ENCODE measurements around the gene LRBA.
"Not testable (repeated sequence)": the region's sequence is repeated elsewhere in the genome, so short reads cannot be mapped to it uniquely, and the experiment has no call there.

LRBA gene

GRCh38 chr4:151015459-151016347, 619 bp upstream of the LRBA start:
- peak; percentile 78 for DNase-seq (ENCODE audit: low spot score)

- DNase-seq (ENCODE audit: low spot score), result no peak
Observed at GRCh38 chr4:151013944-151014343, 1.1 kb downstream of the LRBA start.

GRCh38 chr4:151013491-151013890, 1.6 kb downstream of the LRBA start:
- DNase-seq (ENCODE audit: low spot score), result no peak

GRCh38 chr4:151012820-151013219, 2.3 kb downstream of the LRBA start:
- no peak for DNase-seq (ENCODE audit: low spot score)

- no peak for DNase-seq (ENCODE audit: low spot score)
Observed at GRCh38 chr4:151012376-151012775, 2.7 kb downstream of the LRBA start.

- no peak for DNase-seq (ENCODE audit: low spot score)
Observed at GRCh38 chr4:151004222-151004621, 10.9 kb downstream of the LRBA start.

- DNase-seq (ENCODE audit: low spot score), result no peak
Observed at GRCh38 chr4:151000747-151001429, 14.2 kb downstream of the LRBA start.

GRCh38 chr4:150999086-150999485, 16.0 kb downstream of the LRBA start:
- no peak for DNase-seq (ENCODE audit: low spot score)

- no peak for DNase-seq (ENCODE audit: low spot score)
Observed at GRCh38 chr4:150997141-150997540, 17.9 kb downstream of the LRBA start.

GRCh38 chr4:150994721-150995120, 20.4 kb downstream of the LRBA start:
- no peak for DNase-seq (ENCODE audit: low spot score)

- not testable (repeated sequence) for DNase-seq (ENCODE audit: low spot score)
Observed at GRCh38 chr4:150993577-150993976, 21.5 kb downstream of the LRBA start.

- no peak for DNase-seq (ENCODE audit: low spot score)
Observed at GRCh38 chr4:150990993-150991392, 24.1 kb downstream of the LRBA start.

GRCh38 chr4:150990250-150990649, 24.8 kb downstream of the LRBA start:
- no peak for DNase-seq (ENCODE audit: low spot score)

- no peak for DNase-seq (ENCODE audit: low spot score)
Observed at GRCh38 chr4:150988238-150988637, 26.8 kb downstream of the LRBA start.

GRCh38 chr4:150987204-150987603, 27.9 kb downstream of the LRBA start:
- no peak for DNase-seq (ENCODE audit: low spot score)

GRCh38 chr4:150986085-150986484, 29.0 kb downstream of the LRBA start:
- DNase-seq (ENCODE audit: low spot score), result peak; percentile 27

GRCh38 chr4:150983851-150984250, 31.2 kb downstream of the LRBA start:
- no peak for DNase-seq (ENCODE audit: low spot score)

- no peak for DNase-seq (ENCODE audit: low spot score)
Observed at GRCh38 chr4:150982557-150983233, 32.4 kb downstream of the LRBA start.

GRCh38 chr4:150978738-150979575, 36.1 kb downstream of the LRBA start:
- DNase-seq (ENCODE audit: low spot score), result no peak

- DNase-seq (ENCODE audit: low spot score), result no peak
Observed at GRCh38 chr4:150976478-150977118, 38.5 kb downstream of the LRBA start.

- DNase-seq (ENCODE audit: low spot score), result no peak
Observed at GRCh38 chr4:150974750-150975149, 40.3 kb downstream of the LRBA start.

Data from activated CD4-positive, alpha-beta T cell treated with anti-CD3 and anti-CD28 coated beads, Interleukin-2, Interleukin-4, amounts not matched to agents 100 ng/mL and 50 ng/mL, durations not matched to agents 16 hours and 8 hours (primary cell).